ENCODE measurements around the gene MTMR3.

The MTMR3 gene

DNA sequence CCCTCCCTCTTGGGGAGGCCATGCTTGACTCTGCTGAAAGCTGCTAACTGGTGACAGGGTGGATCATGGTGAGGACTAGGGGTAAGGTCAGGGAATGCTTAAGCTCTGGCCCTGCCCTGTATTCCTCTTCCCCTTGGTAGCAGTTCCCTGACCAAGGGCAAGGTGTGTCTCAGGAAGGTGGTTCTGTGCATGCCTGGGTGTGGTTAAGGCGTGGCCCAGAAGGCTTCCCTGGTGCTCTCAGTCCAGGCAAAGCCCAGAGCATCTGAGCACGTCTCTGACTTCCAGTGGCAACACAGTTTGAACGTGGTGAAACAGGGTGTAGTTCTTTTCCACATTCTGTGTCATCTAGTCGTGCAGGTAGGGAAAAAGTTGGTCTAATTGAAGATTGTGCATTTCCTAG lies 144.2 kb downstream of the MTMR3 start:
- no peak for DNase-seq (ENCODE audit: low spot score)

DNA sequence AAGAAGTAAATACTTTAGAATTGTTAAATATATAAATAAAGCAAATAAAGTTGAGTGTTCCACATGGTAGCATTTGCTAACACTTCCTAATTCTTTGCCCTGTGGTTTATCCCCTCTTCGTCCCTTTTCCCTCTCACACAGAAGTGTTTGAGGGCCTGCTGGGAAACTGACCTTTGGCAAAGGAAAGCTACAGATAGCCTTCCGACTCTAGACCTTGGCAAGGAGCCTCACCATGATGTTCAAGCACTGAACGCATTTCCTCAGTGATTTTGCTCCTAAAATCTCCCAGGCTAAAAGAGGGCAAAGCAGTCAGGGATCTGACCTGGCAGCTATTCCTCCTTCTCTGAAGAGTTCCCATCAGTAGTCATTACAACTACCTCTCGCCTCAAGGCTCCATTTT lies 144.8 kb downstream of the MTMR3 start:
- DNase-seq (ENCODE audit: low spot score), result no peak

DNA sequence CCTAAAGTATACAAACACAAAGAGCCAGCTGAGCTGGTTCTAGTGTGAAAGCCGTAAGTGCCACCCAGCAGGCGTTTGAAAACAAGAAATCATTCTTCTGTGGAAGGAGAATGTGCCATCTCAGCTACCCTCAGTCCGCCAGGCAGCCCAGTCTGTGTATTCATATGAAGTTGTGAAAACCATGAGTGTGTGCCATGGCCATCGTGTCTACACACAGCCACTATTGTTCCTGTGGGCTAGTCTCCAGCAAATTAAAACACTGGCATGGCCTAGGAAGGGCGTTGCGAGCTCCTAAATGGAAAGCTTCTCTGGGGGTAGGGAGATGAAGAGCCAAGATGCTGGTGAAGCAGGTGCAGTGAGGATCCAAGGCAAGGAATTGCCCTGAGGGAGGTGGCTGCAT lies 145.8 kb downstream of the MTMR3 start:
- no peak for DNase-seq (ENCODE audit: low spot score)

DNA sequence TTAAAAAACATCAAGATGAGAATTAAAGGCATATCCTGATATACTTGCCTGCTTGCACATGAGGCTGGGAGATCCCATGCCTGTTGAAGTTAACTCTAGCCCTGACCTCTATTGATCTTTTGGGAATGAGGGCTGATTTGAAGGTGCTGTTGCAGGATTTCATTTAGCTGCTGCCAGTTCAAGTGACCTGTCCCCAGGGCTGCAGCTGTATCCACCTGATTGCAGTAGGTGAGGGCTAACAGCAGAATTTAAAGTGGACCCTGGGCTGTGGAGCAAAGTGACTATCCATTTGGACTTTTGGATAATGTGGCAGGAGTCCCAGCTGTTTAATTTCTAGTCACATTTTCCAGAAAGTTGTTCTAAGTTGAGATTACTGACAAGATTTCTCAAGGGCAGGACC lies 146.5 kb downstream of the MTMR3 start:
- no peak for DNase-seq (ENCODE audit: low spot score)

DNA sequence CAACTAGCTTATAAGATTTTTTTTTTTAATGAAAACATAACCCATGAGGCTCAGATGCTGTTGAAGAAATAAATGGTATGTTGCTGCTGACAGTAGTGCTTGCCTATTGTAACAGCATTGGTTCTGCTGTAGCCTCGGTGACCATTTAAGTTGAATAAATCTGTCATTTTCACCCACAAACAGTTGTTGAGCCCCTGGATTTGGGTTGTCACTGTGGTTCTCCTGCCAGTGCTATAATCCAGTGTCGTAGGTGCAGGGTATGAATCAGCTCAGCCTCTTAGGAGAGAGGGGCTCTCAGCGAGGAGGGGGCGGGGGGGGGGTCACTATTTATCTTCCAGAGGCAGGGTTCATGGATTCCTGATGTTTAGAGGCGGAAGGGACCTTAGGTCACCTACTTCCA lies 147.4 kb downstream of the MTMR3 start:
- DNase-seq (ENCODE audit: low spot score), result no peak

DNA sequence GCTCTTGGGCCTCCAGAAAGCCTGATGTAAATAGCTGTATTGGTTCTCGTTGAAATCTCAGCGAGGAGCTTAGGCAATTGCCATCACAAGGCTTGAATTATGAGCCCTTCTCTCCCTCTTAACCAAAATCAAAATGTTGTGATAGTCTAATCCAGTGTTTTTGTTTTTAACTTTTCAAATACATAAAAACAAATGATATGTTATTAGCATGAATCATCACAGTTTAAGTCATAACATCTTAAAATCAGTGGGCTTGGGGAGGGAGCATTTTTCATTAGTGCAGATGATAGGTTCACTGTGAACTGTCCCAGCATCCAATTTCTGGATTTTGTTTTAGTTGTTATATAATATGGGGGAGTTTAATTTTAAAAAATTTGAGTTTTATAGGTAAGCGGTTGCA lies 148.4 kb downstream of the MTMR3 start:
- DNase-seq (ENCODE audit: low spot score), result no peak

DNA sequence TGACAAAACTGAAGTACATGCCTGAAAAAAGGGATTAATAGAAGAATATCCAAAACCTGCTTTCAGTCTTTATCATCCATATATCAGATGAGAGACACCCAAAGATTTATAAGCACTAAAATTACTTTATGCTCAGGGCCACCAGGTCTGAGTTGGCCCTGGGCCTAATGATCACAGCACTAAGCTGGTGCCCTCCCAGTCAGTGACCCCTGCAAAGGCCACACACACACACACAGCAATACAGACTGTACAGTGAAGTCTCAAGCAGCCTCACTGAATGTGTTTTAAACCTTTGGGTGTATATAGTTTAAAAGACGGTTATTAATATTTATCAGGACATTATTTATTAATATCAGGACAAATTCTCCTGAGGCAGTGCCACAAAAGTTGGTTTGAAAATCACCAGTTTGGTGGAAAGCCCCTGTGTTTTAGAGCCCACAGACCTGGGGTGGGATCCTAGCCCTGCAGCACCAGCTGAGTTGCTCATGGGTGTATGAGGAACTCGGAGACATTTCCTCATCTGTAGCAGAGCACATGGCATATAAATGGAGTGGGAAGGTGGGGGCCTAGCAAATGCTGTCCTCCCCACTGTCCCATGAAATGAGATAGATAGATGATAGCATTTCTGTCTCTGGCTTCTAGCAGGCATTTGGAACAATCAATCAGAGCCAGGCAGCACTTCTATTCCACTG lies 148.9 kb downstream of the MTMR3 start:
- no peak for DNase-seq (ENCODE audit: low spot score)

DNA sequence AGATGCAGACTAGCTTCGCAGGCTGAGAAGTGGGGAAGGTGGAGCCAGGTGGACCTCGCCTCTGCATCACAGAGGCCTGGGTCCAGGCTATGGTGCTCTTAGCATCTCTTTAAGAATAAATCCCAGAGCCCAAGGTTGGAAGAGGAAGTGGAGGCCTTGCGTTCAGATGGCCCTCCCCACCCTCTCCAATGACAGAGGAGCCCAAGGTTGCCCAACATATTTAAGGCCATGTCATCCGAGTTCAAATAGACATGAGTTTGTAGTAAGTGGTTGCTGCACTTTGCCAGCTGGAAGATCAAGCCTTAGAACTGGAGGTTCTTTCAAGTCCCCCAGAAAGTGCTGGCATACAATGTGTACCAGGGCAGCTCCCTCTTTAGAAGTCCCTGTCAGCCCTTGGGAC lies 150.2 kb downstream of the MTMR3 start:
- DNase-seq (ENCODE audit: low spot score), result no peak

DNA sequence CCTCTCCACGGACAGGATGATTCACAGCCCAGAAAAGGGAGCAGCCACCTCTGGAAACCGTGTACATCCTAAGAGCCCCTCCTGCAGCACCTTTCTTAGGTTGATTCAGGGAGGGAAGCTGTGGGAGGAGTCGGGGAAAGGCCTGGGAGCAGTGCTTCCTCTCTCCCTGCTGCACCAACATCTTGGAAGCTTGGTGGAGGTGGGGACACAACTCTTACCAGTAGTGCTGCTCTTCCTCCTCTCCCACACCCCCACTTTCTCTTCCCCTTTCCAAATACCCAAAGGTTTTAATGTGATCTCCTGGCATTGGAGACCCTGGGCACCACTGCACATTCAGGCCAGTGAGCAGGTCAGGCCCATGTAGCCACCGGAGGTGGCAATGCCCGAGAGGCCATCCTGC lies 150.9 kb downstream of the MTMR3 start:
- DNase-seq (ENCODE audit: low spot score), result no peak

DNA sequence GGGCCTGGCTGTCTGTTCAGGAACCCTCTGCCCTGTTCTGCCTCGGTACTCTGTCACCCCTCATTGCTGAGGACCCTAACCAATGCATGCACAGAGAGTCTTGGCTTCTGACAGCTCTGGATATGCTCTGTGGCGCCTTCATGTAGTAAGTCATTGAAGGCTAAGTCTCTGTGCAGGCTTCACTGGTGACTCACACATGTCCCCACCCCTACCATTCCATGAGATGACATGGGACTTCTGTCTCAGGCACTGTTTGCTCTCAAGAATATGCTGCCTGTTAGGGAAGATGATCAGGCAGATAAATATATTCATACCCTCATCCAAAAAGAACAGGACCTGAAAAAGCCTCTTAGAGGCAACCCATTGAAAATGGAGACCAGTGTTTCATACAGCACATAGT lies 153.7 kb downstream of the MTMR3 start:
- no peak for DNase-seq (ENCODE audit: low spot score)

DNA sequence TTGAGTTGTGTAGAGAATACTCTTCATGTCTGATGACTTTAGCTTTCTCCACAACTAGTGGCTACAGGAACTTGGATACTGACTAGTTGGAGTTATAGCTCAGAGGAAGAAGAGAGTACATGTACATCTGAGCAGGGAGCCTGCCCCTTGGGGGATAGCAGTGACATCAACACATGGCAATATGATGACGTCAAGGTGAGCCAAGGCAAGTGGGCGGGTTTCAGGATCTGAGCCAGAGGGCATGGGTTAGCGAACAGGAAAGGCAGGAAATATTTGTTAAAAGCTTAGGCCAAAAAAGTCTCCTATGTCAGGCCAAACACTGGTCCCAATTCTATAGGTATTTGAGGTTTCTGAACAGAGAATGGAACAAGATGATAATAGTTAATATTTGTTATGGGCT lies 155.2 kb downstream of the MTMR3 start:
- no peak for DNase-seq (ENCODE audit: low spot score)

DNA sequence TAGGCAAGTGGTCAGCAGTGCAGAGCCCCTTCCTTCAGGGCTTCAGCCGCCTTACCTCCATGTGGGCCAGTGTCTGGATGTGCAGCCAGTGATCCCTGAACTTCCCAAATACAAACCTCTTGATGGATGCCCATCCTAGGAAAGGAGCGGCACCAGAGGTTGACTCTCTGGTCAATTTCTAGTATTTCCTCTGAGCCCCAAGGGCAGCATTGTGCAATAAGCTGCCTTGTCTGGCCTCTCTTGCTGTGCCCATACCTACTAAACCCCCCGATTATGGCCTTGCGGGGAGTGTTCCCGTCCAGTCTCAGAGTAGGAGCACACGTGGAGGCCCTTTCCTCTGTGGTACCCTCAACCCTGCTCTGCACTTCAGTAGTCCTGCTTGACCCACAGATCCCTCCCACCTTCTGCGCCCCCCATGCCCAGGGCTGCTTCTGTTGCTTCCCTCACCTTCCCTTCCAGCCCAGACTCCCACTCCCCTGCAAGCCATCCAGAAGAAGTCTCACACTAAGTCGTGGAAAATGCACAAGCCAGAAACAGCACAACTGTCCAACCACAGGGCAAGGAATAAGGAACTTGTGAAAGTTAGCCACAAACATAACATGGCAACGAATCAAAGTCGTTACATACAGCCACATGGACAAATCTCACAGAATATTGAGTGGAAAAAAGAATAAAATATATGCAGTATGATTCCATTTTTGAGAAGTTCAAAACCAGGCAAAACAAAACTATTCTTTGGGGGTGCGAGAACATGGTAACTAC lies 157.7 kb downstream of the MTMR3 start:
- DNase-seq (ENCODE audit: low spot score), result no peak

DNA sequence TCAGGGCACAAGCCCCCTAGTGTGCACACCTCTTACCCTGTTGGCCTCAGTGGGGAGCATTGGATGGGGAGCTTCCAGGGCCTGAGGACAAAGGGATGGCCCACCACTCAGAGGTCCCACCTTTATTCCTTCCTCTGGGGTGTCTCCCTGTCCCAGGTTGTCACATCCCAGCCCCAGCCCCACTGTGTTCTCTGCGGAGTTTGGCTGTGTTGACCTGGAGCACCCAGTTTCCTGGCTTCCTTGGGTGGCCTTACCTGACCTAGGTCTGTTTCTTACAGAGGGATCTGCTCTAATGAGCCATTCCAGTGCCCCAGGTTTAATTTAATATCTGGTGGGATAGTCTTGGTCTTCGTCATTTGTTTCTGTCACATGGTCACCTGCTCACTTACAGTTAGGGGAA lies 158.5 kb downstream of the MTMR3 start:
- DNase-seq (ENCODE audit: low spot score), result no peak

DNA sequence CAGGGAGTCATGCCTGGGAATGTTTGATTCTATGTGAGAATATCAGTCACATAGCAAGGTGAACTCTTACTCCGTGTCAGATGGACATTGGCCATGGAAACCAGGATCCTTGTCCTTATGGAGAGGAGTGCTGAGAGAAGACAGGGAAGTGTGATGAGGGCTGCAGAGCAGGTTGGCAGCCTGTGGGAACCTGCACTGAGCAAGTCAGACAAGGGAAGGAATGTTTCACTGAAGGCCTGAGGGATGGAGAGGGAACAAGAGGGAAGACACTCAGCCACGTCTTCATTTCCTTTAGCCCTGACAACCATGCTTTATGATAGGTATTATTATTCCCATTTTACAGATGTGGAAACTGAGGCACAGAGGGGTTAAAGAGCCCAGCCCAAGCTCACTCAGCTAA lies 158.9 kb downstream of the MTMR3 start:
- no peak for DNase-seq (ENCODE audit: low spot score)

DNA sequence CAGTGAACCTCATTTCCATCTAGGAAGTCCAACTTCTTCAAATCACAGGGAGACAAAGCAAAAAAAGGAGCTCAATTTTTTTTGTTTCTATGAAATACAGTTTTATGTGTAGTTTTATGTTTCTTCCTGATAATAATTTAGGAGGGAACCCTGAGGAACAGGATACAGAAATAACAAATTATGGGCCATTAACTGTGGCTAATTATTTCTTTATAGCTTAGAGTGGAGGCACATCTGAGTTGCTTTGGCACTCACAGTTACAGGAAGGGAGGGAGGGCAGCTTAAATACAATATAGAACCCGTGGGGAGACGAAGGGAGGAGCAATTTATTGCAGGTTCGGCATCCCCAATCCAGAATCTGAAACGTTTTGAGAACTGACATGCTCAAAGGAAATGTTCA lies 160.2 kb downstream of the MTMR3 start:
- no peak for DNase-seq (ENCODE audit: low spot score)

DNA sequence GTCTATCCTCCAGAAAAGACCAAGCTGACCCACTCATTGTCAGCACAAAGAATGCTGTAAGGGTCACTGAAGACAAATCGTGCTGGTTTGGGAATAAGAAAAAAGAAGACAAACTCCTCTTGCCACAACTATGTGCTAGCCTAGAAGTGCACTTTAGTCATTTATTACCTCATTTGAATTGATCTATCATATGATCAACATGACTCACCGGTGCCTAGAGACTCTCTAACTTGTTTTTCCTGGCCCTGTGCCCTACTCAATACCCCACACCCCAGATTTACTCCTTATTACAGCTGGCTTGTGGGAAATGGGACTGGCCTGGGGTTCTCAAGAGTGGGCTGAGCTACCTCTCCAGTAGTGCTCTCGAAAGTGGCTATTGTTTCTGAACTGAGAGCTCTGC lies 161.4 kb downstream of the MTMR3 start:
- no peak for DNase-seq (ENCODE audit: low spot score)

DNA sequence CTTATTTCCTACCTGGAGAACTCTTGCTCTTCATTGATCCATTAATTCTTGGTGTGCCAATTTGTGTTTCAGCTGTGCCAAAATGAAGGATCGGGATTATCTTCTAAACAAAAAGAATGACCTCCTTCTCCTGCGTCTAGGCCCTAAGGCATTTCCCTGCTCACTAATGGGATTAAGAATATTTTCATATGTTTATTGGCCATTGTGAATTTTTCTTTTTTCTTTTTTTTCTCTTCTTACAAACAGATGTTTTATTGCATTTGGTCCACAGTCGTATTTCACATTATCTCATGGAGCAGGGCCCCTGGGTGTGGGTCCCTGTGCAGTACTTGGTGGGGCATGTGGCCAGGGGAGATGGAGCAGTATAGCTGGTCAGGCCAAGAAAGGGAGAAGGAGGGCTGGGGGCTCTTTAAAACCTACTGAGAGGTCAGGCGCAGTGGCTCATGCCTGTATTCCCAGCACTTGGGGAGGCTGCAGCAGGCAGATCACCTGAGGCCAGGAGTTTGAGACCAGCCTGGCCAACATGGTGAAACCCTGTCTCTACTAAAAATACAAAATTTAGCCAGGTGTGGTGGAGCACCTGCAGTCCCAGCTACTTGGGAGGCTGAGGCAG lies 162.0 kb downstream of the MTMR3 start:
- no peak for DNase-seq (ENCODE audit: low spot score)

DNA sequence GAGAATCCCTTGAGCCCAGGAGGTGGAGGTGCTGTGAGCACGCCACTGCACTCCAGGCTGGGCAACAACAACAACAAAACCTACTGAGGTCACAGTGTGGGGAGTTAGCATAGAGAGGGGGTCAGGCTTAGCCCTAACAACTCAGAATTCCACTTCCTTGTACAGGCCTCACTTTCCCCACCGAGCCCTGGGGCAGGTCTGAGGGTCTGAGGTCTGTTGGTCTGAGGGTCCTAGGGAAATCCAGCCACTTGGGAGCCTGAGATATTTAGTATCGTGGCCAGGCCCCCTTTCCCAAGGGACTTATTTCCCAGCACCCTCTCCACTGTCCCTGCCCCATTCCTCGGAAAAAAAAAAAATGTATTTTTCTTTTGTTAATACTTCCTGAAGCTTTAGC lies 162.5 kb downstream of the MTMR3 start:
- no peak for DNase-seq (ENCODE audit: low spot score)

DNA sequence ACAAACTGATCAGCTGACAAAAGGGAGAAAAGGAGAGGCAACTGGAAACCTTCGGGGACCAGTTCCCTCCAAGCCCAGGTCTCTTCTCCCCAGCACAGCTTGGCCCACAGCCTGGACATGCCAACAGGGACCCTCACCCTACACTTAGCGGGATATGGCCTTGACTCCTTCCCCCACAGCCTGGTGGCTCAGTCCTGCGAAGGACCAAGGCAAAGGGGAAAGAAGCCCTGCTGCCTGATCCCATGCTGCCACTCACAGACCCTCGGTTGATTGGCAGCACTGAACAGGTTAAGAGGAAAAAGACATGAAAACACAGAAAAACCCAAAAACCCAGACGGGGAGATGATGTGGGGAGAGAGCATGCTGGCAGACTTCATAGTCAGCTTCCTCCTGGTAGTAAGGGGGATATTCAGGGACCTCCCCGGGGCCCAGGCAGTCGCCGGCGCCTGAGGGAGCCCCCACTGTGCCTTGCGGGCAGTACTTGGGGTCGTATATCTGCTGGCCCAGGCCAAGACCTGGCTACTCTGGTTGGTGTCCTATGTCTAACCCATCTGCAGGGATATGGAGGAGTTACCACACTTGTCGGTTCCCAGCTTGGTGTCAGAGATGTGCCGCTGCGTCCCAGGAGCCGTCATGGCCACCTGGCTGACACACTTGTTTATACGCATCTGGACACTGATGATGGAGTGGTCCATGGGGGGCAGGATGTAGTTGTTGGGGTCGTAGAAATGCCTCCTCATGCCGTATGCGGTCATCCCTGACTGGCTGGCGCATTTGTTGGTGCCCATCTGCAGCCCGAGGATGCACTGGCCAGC lies 163.1 kb downstream of the MTMR3 start:
- DNase-seq (ENCODE audit: low spot score), result no peak

DNA sequence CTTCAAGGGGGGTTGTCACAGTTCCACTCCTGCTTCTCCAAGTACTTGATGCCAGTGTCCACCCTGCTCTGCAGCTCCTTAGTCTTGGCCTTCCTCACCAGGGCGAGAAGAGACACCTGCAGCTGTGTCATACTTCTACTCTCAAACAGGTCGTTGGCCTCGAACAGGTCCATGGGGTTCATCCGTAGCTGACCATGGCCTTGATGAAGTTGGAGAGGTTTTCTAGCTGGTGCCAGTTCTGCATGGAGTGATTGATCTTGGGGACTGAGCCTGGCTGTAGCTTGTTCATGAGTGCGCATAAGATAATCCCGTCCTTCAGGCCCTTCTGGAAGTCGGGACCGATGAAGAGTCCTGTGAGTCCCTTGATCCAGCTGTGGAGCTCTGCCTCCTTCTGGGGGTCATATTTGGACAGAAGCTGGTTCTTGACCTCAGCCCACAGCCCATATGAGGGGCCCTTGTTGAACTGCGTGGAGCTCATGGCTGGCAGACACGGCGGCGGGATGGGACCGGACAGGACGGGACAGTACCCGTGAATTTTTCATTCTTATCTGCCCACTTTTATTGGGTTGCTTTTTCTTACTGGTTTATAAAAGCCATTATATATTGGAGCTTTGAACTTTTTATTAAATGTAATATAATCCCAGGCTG lies 163.9 kb downstream of the MTMR3 start:
- no peak for DNase-seq (ENCODE audit: low spot score)

DNA sequence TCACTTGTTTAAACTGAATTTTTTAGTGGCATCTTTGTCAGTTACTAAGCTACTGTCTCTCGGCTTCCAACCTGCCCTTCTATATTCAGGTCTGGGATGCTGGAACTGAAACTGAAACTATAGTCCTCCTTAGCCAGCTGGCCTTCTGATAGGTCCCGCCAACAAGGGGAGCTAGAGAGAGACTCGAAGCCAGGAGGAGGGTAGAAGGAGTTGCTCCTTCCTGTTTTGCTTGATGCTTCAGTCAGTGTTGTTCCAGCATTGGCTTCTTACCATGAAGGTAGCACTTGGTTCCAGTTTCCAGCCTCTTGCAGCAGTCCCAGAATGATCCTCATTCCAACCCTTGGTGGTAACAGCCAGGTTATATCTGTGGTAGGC lies 164.4 kb downstream of the MTMR3 start:
- DNase-seq (ENCODE audit: low spot score), result peak; percentile 44

DNA sequence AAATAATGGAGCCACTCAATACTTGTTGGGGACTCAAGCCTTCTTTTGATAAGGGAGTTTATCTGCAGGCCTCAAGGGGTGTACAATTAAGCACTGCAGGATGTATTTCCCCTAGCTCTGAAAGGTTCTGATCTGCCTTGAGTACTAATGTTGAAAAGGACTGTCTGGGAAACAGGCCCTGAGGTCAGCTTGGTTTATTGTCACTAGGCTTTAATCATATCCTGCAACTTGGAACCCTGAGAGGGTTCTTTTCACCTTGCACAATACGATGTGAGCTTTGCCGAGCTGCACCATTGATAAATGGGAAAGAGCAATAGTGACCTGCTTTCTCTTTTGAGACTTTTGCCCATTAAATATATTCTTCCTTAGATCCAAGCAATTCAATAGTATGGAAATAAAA lies 165.7 kb downstream of the MTMR3 start:
- no peak for DNase-seq (ENCODE audit: low spot score)
